GM23338 (cell line): ENCODE results near the gene SH3RF3. TPM values are rescaled to one million over a fixed set of nuclear protein-coding genes. Genes with fewer than 3 reads are reported as not detected.

ENCODE experiments used
- ATAC-seq: fragments of 200-7000 bp; cut with Tn5 transposase; 3 replicates; pipeline ENCODE4 v1.9.1; 2020
- DNase-seq: peaks from one replicate; pipeline ENCODE4 v3.0.0-alpha.2; 2015; ENCODE audit warnings: low spot score
- H2AFZ ChIP-seq: fragments of 200-600 bp; sonication (generic); 2 replicates; pipeline ENCODE4 v1.8.0; 2016; ENCODE audit warnings: antibody characterized with exemption, mild to moderate bottlenecking, moderate library complexity
- H3F3A ChIP-seq: fragments of 200-600 bp; sonication (generic); replicated peaks from 2 replicates; pipeline ENCODE4 v1.8.0; 2017; ENCODE audit warnings: antibody characterized with exemption, mixed run types, low read depth
- H3K27ac ChIP-seq: fragments of 200-600 bp; sonication (generic); 2 replicates; pipeline ENCODE4 v1.6.1; 2016; ENCODE audit warnings: low read depth
- H3K27me3 ChIP-seq: fragments of 200-600 bp; sonication (generic); 2 replicates; pipeline ENCODE4 v1.8.0; 2016; ENCODE audit warnings: mild to moderate bottlenecking, mixed run types, moderate library complexity; ENCODE audit not compliant: insufficient read depth
- H3K36me3 ChIP-seq: fragments of 200-600 bp; sonication (generic); 2 replicates; pipeline ENCODE4 v1.8.0; 2016; ENCODE audit warnings: mild to moderate bottlenecking; ENCODE audit not compliant: insufficient read depth
- H3K4me1 ChIP-seq: fragments of 200-600 bp; sonication (generic); 2 replicates; pipeline ENCODE4 v1.8.0; 2016; ENCODE audit warnings: mild to moderate bottlenecking, moderate library complexity; ENCODE audit not compliant: insufficient read depth
- H3K4me2 ChIP-seq: fragments of 200-600 bp; sonication (generic); 2 replicates; pipeline ENCODE4 v1.7.1; 2017; ENCODE audit warnings: mixed run types
- H3K4me3 ChIP-seq: fragments of 200-600 bp; sonication (generic); 2 replicates; pipeline ENCODE4 v1.6.1; 2016; ENCODE audit warnings: mixed run types
- H3K79me2 ChIP-seq: fragments of 200-600 bp; sonication (generic); replicated peaks from 2 replicates; pipeline ENCODE4 v1.8.0; 2017; ENCODE audit warnings: mild to moderate bottlenecking; ENCODE audit not compliant: insufficient read depth
- H3K9me2 ChIP-seq: fragments of 200-600 bp; sonication (generic); 2 replicates; pipeline ENCODE4 v1.8.0; 2017; ENCODE audit not compliant: insufficient read depth
- H4K20me1 ChIP-seq: fragments of 200-600 bp; sonication (generic); replicated peaks from 2 replicates; pipeline ENCODE4 v1.8.0; 2017; ENCODE audit warnings: mild to moderate bottlenecking; ENCODE audit not compliant: insufficient read depth
- H3K27ac Mint-ChIP-seq: 2 replicates; pipeline ENCODE4 v1.8.0; 2020; ENCODE audit warnings: inconsistent platforms, mild to moderate bottlenecking, moderate library complexity, mixed read lengths
- H3K27me3 Mint-ChIP-seq: 3 replicates; pipeline ENCODE4 v1.8.0; 2022; ENCODE audit warnings: low read depth, mild to moderate bottlenecking, moderate library complexity, mixed read lengths, inconsistent platforms; ENCODE audit not compliant: insufficient read depth, poor library complexity
- H3K36me3 Mint-ChIP-seq: 3 replicates; pipeline ENCODE4 v1.8.0; 2021; ENCODE audit warnings: low read depth, mild to moderate bottlenecking, inconsistent platforms, moderate library complexity, mixed read lengths
- H3K4me1 Mint-ChIP-seq: 3 replicates; pipeline ENCODE4 v1.8.0; 2020; ENCODE audit warnings: mild to moderate bottlenecking, inconsistent platforms, mixed read lengths
- H3K4me3 Mint-ChIP-seq: 3 replicates; pipeline ENCODE4 v1.8.0; 2021; ENCODE audit warnings: moderate library complexity, mild to moderate bottlenecking, inconsistent platforms, mixed read lengths
- H3K9me3 Mint-ChIP-seq: 3 replicates; pipeline ENCODE4 v1.8.0; 2020; ENCODE audit warnings: moderate library complexity, mild to moderate bottlenecking, inconsistent platforms, mixed read lengths
- EZH2 ChIP-seq: fragments of 200-600 bp; sonication (generic); IDR thresholded peaks from one replicate; pipeline ENCODE4 v1.8.0; 2017; ENCODE audit warnings: antibody characterized with exemption, mild to moderate bottlenecking, low read depth; ENCODE audit not compliant: unreplicated experiment
- EZH2phosphoT487 ChIP-seq: fragments of 200-600 bp; sonication (generic); IDR thresholded peaks from one replicate; pipeline ENCODE4 v1.8.1; 2018; ENCODE audit warnings: antibody characterized with exemption; ENCODE audit not compliant: unreplicated experiment
- JUNB ChIP-seq: IDR thresholded peaks from one replicate; pipeline ENCODE4 v1.6.1; 2016; ENCODE audit warnings: antibody characterized with exemption; ENCODE audit not compliant: unreplicated experiment
- POLR2AphosphoS5 ChIP-seq: IDR thresholded peaks from 2 replicates; pipeline ENCODE4 v1.6.1; 2016; ENCODE audit warnings: antibody characterized with exemption, low read depth
- ZNF462 ChIP-seq: fragments of 250-450 bp; sonication (Bioruptor Pico); IDR thresholded peaks from 2 replicates; pipeline ENCODE4 v1.5.0; 2020; ENCODE audit warnings: mild to moderate bottlenecking, moderate library complexity
- polyA plus RNA-seq: library from polyadenylated mRNA; unstranded; fragments of >200 nt; fragmentation: Nextera tagmentation; extraction: Ambion mirVana; gene quantifications from 2 replicates; pipeline ENCODE4 v1.2.1, GENCODE V29; 2016
- total RNA-seq: library from RNA; depleted of rRNA; stranded (reverse); fragments of >200 nt; shearing (Covaris generic); gene quantifications from 2 replicates; pipeline ENCODE4 v1.2.3, GENCODE V29; 2014
- TF ChIP-seq, protein P1 (sequence below): IDR thresholded peaks from 2 replicates; pipeline ENCODE4 v1.6.1; 2016; ENCODE audit warnings: antibody characterized with exemption

The SH3RF3 gene
- total and polyA plus RNA-seq, 2 experiments from 2014 or later = 0.11 to 0.63 TPM

GRCh38 chr2:109316091-109316490, 187.1 kb downstream of the SH3RF3 start:
- Mint-ChIP-seq H3K9me3 (no peaks in the 10 kb centered on the region), H3K27ac (no peak overlapping the region), H3K4me1 (peaks cover 13% of the 10 kb centered on the region), H3K4me3 (no peak overlapping the region), H3K27me3 (peaks cover 9% of the 10 kb centered on the region), H3K36me3 (no peaks in the 10 kb centered on the region)
- Histone ChIP-seq H2AFZ (no peak overlapping the region), H3F3A (no peaks in the 10 kb centered on the region), H3K9me2 (0 out of 2 replicates have a peak, but pooled peaks cover 4% of the 10 kb centered on the region), H3K36me3 (no peaks in the 10 kb centered on the region), H3K4me2 (no peak overlapping the region), H3K27me3 (no peaks in the 10 kb centered on the region), H3K79me2 (no peaks in the 10 kb centered on the region), H4K20me1 (no peaks in the 10 kb centered on the region), H3K4me1 (no peaks in the 10 kb centered on the region), H3K27ac (no peak overlapping the region), H3K4me3 (no peak overlapping the region)
- TF ChIP-seq, protein P1, sequence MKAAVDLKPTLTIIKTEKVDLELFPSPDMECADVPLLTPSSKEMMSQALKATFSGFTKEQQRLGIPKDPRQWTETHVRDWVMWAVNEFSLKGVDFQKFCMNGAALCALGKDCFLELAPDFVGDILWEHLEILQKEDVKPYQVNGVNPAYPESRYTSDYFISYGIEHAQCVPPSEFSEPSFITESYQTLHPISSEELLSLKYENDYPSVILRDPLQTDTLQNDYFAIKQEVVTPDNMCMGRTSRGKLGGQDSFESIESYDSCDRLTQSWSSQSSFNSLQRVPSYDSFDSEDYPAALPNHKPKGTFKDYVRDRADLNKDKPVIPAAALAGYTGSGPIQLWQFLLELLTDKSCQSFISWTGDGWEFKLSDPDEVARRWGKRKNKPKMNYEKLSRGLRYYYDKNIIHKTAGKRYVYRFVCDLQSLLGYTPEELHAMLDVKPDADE = no peak
- TF ChIP-seq POLR2AphosphoS5 (no peak), JUNB (no peak), EZH2phosphoT487 (no peak), EZH2 (no peak), ZNF462 (CRISPR knock-in tag) (no peak)
- ATAC-seq = no peak
- no peak for DNase-seq
